Mucosa of gallbladder (tissue), 1 donor: ENCODE data around the gene VSIG8. TPM values are rescaled to one million over a fixed set of nuclear protein-coding genes. Genes with fewer than 3 reads are reported as not detected.
"Not testable (repeated sequence)": the region's sequence is repeated elsewhere in the genome, so short reads cannot be mapped to it uniquely, and the experiment has no call there.

Experiments used
- DNase-seq: peaks from one replicate; pipeline ENCODE4 v3.0.0-alpha.2; 2020; ENCODE audit warnings: low spot score
- total RNA-seq: library from RNA; stranded (reverse); gene quantifications from one replicate; pipeline ENCODE4 v1.2.1, GENCODE V29; 2021
- donor health status: DM: no; HTN: no; CAD: no.

VSIG8 gene, protein sequence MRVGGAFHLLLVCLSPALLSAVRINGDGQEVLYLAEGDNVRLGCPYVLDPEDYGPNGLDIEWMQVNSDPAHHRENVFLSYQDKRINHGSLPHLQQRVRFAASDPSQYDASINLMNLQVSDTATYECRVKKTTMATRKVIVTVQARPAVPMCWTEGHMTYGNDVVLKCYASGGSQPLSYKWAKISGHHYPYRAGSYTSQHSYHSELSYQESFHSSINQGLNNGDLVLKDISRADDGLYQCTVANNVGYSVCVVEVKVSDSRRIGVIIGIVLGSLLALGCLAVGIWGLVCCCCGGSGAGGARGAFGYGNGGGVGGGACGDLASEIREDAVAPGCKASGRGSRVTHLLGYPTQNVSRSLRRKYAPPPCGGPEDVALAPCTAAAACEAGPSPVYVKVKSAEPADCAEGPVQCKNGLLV
- not detected for total RNA-seq

DNA sequence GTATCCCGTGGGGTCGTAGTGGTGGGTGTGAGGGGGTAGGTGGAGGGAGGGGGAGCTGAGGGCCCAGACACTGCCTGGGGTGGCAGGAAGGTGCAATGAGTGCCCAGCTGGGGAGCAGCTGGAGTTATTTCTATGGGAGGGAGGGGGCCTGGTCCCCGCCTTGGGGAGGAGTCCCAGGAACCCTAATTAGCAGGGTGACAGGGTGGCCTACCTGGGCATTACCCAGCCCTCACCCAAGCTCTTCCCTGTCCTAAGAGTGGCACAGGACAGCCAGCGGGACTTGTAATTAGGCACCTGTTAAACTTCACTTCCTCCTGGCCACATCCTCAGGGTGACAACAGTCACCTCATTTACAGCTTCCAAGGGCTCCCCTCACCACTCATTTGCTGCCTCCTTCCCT is at the start of gene VSIG8:
TSS of gene VSIG8 (minus strand) at position 101 of the 400 bp plus-strand sequence. CDS start 136 bp downstream, outside the sequence.
- DNase-seq = no peak

DNA sequence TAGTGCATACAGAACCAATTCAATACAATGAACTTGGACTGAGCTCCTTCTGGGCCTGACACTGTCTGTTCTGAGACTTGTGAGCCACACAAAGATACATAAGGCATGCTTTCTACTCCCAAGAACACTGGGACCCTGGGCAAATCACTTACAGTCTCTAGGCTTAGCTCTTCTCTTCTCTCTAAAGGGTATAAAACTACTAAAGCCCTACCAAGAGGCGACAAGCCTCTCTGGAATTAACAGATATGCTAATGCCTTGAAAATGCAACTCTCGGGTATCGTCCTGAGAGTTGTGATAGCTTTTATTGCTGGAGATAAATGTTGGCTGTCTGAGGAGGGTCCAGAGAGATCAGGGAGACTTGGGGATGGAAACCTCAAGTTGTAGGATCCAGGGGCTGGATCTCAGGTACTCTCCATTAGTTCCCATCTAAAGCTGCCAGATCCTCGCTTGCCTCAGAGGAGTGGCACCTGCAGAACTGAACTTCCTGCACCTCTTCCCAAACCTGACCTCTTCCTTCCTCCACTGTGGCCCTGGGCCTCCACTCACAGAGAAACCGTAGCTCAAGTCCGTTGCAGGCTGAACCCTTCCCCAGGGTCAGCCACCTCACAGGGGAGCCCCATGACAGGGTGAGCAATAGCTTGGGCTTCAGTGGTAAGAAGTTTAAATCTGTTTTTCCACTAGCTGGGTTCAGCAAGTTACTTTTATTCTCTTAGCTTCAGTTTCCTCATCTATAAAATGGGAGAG is 49.0 kb upstream of the VSIG8 start:
- no peak for DNase-seq

DNA sequence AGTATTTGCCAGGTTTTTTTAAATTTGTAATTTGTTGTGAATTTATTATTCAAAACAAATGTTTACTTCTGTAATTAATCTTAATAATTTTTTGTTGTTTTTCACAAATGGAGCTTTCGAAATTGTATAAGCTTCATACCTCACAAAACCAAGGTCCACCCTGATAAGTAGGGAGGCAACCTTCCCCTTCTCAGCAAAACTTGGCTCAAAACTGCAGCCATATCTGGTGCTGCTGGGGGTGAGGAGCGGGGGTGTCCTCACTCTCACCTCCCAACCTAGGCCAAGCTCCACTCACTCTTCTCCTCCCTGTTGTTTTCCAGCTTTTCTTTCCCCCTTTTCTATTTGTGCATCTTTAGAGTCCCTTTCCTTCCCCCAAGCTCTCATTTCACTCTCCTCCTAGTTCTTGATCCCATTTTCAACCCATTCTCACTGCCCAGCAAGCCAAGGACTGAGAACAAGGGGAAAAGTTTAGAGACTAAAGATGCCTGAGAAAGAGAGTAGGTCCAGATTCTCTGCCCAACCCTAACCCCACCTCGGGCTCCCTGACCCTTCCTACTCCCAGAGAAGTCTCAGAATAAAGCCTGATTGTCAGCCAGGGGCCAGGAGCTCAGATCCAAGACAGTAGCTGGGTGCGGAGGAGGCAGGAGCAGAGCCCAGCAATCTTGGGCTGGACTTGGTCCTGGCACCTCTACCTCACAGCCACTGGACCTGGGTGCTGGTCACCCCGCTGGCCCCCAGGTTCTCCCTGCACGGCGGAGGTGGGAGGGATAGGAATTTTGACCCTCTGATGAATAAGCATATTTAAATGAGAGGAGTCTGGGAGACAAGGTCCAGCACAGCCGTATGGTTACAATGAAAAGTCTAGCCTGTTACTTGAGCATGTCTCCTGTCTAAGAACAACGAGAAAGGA is 45.8 kb upstream of the VSIG8 start:
- no peak for DNase-seq

DNA sequence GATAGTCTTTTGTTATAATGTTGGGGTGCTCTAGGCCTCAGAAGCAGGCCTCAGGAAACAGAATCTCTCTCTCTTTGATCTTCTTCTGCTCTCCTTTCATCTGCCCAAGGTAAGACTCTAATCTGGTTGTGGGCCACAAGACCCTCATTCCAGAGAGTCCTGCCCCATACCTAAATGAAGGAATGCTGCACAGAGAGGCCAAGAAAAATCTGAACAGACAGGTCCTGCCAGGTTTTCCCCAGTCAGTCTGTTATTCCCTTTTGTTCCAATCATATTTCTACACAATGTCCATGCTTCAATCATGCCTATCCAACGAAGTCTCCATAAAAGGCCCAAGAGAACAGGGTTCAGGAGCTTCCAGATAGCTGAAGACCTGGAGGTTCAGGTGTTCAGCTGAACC is 44.5 kb upstream of the VSIG8 start:
- no peak for DNase-seq

DNA sequence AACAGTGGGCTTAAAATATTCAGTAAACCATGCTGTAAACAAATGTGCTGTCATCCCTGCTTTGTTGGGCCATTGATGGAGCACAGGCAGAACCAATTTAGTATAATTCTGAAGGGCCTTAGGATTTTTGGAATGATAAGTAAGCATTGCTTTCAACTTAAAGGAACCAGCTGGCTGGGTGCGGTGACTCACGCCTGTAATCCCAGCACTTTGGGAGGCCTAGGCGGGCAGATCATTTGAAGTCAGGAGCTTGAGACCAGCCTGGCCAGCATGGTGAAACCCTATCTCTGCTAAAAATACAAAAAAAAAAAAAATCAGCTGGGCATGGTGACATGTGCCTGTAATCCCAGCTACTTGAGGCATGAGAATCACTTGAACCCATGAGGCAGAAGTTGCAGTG is 41.6 kb upstream of the VSIG8 start:
- DNase-seq = not testable (repeated sequence)

DNA sequence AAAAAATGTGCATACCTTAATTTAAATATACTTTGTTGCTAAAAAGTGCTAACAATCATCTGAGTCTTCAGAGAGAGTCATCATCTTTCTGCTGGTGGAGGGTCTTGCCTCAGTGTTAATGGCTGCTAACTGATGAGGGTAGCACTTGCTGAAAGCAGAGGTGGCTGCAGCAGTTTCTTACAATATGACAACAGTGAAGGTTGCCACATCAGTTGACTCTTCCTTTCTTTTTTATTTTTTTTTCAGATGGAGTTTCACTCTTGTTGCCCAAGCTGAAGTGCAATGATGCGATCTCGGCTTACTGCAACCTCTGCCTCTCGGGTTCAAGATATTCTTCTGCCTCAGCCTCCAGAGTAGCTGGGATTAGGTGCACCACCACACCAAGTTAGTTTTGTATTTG is 40.1 kb upstream of the VSIG8 start:
- DNase-seq = no peak

DNA sequence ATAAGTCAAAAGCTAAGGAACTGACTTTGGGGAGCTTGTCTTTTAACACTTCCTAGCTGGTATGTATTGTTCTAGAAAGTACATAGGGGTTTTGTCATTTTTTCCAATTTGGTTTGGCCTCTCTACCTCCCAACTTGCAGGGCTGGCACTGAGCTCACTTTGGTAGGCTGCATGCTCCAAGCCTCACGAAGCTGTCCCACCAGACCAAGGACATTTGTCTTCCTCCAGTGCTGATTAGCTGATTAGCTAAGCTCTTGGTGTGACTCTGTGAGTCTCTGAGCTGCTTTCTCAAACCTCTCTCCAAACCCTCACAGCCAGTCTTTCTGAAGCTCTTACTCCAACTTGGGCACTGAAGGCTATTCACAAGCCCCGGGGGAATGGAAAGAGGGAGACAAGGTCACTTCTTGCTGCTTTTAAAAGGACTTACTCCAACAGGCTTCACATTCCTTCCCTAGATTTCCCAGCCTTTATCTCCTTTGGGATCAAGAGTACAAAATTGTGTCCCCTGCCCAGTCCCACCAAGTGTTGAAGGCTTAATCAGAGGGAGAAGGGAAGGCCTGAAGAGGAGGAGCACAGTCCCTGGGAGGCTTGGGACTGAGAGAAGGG is 38.4 kb upstream of the VSIG8 start:
- DNase-seq = no peak

DNA sequence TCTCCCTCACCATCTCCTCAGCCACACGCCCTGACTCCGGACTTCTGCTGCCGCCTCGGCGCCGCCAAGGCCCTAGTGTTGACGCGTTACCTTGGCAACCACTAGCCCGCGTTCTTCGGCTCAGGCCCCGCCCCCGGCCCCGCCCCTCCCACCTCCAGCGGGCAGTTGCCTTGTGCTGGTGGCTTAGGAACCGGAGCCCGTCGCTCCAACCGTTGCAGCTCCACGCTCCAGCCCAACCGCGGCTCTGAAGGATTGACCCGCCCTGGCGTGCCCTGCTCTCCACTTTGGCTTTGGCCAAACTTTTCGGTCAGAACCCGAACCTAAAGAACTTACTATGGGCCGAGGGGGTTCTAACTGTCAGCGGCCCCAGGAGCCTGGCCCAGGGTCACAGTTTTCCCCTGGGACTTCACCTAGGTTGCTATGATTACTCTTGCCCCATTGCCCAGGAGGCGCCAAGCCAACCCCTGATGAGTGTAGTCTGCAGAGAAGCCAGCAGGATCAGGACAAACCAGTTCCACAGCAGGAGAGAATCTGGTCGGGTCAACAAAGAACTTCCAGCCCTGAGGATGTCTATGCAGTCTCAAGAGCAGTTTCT is 37.7 kb upstream of the VSIG8 start, which contains the start of gene CFAP45:
TSS of gene CFAP45 (minus strand) at position 80 of the 595 bp plus-strand sequence. CDS start at position 13, 67 bp downstream.
- DNase-seq = peak; percentile 87

DNA sequence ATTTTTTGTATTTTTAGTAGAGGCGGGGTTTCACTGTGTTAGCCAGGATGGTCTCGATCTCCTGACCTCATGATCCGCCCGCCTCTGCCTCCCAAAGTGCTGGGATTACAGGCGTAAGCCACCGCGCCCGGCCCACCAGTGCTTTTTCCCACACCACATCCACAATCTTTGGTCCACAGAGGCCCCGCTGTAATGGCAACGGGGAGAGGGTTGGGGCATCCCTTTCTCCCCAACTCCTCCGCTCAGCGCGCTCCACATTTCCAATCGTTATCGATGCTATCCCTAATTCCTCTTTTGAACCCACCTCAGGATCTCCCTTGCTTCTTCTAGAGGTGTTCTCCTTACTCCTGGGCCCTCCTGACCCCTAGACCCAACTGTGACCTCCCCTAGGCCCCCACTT is 37.2 kb upstream of the VSIG8 start:
- DNase-seq = not testable (repeated sequence)

DNA sequence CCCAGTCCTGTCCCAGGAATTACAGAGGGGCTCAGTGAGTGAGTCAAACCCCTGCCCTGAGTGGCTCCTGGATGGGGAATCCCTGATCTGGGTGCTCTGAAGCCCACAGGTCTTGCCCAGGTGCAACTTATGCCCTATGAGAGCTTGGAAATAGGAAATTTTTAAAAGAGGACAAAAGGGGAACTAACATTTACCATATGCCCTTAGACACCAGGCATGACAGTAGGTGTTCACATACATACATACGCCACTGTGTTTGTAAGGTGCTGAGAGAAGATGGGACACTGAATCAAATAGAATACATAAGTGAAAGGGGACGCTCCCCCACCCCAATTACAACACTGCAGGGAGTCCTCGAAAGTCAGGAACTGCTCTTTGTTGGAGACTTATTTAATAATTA is 36.1 kb upstream of the VSIG8 start:
- DNase-seq = no peak

DNA sequence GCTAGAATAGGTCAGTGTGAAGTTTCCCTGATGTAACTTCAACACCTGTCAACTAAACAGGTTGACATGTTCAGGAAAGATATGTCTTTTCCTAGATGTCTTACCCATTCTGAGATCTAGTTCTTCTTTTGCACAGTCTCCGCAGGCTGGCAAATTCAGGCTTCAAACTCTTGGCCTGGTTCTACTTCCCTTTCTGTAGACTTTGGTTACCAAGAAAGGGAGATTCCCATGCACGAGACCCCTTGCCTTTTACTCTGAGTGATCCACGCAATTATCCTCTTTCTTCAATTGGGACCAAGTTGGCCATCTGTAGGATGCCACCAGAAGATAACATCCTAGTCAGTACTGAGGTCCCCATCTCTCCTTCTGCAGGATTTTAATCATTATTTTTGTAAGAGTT is 35.5 kb upstream of the VSIG8 start:
- no peak for DNase-seq

DNA sequence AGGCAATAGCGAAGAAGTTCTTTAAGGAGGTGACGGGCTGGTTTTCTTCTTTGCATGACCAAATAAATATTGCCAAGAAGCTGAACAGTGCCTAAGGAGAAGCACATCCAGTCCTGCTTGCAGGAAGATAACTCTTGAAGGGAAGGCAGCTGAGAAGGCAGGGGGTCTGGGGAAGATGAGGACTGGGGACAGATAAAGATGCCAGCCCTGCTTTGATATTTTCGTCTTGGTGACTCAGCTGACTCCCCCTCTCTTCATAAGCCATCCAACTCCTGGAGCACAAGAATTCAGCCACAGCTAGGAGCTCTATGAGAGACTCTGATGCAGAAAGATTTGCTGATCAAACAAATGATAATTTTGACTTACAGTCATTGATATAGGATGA is 34.1 kb upstream of the VSIG8 start:
- DNase-seq = no peak

DNA sequence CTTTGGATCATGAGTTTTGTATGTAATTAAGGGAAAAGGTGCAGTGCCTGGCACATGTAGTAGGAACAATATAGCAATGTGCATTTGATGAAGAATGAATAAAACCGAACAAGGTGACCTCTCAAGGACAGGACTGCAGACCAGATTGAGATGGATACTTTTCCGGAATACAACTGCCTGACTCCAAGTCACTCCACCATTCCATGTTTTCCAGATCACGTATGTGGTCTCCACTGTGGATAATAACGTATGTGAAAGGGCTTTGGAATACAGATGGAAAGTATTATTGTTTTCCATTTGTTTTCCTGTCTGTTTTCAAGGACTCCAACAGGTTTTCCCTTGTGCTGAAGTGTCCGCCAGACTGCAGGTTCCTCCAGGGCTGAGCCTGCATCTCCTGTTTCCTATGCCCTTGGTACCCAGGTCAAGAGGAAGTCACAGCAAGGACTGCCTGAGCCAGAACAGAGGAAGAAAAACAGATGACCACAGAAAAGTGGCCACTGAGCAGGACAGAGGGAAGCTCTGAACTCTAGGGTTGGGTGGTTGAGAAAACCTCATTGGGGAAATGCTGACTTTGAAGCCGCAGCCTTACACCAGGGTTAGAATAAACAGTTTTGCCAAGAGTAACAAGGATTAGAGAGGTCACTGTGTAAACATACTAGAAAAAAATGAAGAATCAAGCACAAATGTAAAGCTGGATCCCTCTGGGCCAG is 33.5 kb upstream of the VSIG8 start:
- no peak for DNase-seq

DNA sequence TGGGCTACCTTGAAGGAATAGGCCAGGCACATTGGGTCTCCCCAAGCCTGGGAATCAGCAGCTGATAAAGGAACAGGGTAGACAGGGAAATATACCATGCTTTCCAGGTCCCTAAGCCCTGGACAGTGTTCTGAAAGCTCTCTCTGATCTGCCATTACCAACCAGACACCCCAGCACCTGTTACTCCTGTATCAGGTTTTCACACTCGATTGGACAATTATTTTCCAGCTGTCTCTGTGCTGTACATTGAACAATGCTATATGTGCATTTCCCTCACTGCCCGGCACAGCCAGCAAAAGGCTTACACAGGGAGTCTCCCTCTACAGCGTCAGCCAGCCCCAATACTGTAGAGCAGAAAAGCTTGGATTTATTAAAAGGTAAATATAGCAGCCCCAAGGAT is 32.8 kb upstream of the VSIG8 start:
- no peak for DNase-seq

DNA sequence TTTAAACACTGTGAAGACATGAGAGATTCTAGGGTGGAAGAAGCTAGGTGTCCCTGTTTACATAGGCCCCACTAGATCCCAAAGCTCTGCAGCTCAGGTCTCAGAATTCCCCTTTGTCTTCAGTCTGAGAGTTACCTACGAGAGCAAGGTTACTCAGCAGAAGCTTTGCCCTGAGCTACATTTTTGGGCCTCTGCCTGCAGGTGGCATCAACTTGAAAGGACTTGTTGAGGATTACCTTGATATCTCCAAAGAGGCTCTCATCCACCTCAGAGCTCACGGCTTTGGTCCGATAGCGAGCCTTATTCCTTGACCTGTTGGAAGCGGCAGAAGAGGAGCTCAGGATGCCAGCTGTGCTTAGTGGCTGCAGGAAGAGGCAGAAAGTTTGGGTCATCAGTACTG is 30.5 kb upstream of the VSIG8 start:
- DNase-seq = peak; percentile 45

DNA sequence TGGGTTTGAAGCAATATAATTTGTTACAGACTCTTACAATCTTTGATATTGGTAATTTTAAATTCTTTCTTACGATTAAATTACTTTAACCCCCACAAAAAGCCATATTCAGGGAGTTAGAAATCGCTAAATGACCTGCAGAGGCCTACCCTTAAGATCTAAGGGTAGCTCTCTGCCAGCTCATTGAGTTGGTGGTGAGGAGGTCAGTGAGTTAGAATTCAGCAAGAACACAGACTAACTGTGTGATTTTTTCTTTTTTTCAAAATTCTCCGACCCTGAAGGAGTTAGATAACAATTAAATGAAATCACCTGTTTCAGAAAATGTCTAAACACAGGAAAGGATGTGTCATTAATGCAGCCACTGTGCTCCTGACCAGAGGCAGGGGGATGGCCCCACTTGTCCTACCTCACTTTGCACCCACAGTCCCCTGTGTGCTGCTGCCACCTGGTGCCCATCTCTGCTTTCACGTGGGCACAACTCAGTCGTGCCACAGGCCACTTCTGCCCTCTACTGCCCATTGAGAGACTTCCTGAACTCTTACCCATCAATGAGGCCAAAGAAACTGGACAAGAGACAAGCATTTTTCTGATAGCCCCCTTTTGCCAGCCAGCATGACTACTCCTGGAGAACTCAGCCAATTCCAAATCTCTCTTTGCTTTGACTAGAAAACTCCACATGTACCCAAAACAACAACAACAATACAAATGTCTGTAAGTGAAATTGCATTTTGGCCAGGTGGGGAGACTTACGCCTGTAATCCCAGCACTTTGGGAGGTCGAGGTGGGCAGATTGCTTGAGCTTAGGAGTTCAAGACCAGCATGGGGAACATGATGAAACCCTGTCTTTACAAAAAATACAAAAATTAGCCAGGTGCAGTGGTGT is 29.1 kb upstream of the VSIG8 start:
- DNase-seq = peak; percentile 83

DNA sequence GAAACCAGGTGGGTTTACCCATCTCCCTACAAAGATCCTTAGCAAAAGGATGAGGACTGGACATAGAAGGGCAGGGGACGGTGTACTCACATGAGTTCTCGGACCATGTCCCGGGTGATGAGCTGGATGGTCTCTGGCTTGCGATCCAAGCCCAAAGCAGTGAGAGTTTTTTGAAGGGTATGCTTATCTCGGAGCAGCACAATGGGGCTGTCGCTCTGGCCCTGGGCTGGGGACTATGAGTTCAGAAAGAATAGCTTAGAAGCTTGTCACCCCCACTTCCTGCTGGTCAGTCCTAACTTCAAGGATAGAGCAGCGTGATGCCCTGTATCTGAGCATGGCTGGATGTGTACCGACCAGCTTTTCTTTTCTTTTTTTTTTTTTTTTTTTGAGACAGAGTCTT is 27.9 kb upstream of the VSIG8 start:
- no peak for DNase-seq

DNA sequence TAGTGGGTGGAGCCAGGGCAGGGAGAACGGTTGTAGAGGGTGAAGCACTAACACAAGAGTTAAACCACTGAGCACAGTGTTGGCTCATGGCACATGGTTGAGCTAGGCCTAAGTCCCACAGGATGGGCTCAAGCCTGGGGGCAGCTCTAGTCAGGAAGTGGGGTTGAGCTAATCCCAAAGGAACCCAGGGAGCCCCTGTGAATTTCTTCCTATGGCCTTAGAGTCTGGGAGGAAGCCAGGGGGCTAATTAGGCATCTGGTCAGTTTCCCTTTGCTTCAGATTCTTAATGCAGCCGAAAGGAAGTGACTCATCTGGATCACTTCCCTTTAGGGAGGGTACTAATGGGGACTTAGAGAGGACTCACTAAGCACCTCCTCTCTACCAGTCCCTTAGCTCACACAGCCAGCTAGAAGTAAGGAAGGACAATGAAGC is 27.4 kb upstream of the VSIG8 start:
- DNase-seq = peak; percentile 32

DNA sequence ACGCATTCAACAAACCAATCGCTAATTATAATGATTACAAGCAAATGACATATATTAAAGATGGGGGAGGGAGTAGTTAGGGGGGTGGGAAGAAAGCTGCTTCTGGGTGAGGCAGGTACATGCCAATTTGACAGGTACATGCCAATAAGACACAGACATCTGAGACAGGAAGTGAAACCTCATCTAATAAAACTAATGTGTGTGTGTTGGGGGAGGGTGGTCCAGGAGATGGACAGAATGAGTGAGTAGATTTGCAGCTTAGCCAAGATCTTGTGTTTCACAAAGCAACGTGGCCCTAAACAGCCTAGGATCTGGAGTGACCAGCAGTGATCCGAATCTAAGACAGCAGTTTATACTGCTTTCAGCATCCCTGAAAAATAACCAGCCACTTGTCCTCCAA is 26.7 kb upstream of the VSIG8 start:
- no peak for DNase-seq
